ENCODE measurements around the gene BSPH1.
"Not testable (repeated sequence)": the region's sequence is repeated elsewhere in the genome, so short reads cannot be mapped to it uniquely, and the experiment has no call there.

The BSPH1 gene, protein sequence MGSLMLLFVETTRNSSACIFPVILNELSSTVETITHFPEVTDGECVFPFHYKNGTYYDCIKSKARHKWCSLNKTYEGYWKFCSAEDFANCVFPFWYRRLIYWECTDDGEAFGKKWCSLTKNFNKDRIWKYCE

DNA sequence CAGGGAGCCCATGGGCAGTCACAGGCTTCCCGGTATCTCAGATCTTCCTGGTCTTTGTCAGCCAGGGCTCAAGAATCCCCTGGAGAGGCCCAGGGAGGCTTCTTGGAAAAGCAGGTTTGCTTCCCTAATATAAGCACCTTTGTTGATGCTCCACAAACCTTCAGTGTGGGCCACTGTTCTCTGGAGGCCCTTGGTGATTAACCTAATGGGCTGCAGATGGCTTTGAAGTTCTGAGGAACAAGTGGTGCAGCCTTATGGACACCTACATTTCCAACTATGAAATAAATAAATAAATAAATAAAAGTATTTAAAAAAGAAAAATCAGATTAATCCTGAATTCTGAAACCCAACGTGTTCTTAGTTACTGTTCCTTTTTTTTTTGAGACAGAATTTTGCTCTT, at the start of gene BSPH1:
Gene BSPH1, minus strand, starts transcription at position 101 of the 400 bp plus-strand sequence. Its CDS starts 89 bp downstream, at position 12.
- DNase-seq (ENCODE audit: low read depth), result no peak

DNA sequence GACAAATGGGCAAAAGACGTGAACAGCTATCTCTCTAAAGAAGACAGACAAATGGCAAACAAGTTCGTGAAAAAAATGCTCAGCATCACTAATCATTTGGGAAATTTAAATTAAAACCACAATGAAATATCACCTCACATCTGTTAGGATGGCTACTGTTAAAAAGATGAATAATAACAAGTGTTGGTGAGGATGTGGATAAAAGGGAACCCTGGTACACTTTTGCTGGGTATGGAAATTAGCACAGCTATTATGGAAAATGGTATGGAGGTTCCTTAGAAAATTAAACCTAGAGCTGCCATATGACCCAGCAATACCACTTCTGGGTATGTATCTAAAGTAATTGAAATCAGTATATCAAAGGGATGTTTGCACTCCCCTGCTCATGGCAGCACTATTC, 44.8 kb upstream of the BSPH1 start:
- DNase-seq (ENCODE audit: low read depth), result no peak

DNA sequence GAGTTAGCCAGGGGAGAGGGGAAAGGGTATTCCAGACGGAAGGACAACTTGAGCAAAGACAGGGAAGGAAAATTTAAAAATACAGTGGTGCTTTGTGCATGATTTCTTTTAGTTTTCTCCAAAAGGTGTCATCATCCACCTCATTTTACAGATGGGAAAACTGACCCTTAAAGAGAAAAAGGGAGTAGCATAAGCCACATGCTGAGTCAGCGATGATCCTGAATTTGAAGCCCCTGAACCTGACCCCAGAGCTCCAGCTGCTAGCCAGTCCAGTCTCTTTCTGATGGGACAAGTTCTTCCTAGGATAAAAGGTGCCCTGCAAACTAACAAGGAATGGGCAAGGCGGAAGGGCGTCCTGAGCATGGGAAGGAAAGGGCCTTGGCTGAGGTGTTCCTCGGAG, 41.6 kb upstream of the BSPH1 start:
- DNase-seq (ENCODE audit: low read depth), result no peak

DNA sequence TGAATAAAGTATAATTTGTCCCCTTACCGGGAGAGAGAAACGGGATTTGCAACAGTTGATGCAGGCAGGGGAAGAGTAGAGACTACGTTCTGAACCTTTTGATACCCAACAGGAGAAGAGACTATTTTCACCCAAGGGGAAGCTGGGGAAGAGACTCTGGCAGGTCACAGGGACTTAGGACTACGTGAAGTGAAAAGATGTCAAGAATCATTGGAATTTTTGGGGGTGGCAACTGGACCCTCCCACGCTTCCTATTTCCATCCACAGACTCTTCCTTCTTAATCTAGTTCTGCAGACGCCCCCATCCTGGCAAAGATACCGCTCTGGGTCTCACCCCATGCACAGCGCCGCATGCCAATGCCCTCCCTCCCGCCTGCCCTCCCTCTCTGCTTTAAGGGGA, 38.1 kb upstream of the BSPH1 start:
- DNase-seq (ENCODE audit: low read depth), result no peak

DNA sequence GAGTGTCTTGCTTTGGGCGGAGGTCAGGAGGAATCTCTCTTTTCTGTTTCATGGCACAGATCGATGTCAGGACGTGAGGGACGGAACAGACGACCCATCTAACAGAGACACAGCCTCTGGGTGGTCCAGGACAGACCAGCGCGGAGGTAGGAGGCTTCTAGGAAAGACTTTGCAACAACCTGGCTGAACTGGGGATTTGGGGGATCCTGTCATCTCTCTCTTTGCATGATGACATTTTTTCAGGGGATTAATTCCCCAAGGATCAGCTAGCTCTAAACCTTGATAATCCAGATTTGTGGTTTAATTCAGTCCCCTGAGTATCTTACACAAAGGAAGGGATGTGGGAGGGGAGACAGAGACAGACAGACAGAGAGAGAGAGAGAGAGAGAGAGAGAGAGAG, 37.5 kb upstream of the BSPH1 start:
- DNase-seq (ENCODE audit: low read depth), result no peak

DNA sequence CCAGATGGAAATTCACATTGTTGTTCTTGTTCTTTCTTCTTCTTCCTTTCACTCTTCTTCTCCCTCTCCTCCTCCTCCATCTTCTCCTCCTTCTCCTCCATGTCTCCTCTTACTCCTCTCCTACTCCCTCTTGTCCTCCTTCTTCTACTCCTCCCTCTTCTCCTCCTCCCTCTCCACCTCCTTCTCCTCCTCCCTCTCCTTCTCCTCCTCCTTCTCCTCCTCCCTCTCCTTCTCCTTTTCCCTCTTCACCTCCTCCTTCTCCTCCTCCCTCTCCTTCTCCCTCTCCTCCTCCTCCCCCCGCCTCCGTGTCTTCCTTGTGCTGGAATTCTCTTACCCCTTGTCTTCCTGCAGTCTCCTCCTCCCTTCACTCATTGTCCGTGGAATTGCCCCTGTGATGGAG, 33.5 kb upstream of the BSPH1 start:
- no peak for DNase-seq (ENCODE audit: low read depth)

DNA sequence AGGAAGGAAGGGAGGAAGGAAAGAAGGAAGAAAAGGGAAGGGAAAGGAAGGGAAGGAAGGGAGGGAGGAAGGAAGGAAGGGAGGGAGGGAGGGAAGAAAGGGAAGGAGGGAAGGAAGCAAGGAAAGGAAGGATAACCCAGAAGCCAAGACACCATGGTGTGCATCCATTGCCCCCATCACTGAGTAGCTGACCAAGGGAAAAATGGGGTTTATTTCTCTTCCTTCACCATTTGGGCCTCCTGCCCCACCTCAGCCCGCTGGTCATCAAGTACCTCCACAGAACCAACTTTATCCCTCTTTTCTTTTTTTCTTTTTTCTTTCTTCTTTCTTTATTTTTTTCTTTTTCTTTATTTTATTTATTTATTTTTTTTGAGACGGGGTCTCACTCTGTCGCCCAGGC, 31.5 kb upstream of the BSPH1 start:
- no peak for DNase-seq (ENCODE audit: low read depth)

DNA sequence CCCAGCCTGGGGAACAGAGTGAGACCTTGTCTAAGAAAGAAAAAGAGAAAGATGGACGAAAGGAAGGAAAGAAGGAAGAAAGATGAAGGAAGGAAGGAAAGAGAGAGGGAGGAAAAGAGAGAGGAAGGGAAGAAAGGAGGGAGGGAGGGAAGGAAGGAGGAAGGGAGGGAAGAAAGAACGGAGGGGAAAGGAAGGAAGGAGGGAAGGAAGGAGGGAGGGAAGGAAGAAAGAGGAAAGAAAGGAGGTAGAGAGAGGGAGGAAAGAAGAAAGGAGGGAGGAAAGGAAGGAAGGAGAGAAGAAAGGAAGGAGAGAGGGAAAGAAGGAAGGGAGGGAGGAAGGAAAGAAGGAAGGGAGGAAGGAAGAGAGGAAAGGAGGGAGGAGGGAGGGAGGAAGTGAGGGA, 31.0 kb upstream of the BSPH1 start:
- DNase-seq (ENCODE audit: low read depth), result no peak

DNA sequence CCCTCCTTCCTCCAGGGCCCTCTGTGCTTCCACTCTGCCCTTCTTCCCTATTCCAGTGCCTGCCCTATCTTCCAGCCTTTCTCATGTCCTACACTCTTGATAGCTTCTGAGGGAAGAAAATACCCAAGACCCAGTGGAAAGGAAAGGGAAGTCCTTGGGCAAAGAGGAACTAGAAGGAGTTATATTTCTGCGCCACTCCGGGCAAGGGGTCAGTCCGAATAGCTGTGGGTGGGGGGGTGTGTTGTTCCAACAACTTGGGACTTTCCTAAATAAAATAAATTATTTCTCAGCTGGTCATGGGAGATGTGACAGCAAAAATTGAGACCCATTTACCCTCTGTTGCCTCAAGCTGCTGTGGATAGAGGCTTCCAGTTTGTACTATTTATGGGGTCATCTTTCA, 28.7 kb upstream of the BSPH1 start:
- no peak for DNase-seq (ENCODE audit: low read depth)

DNA sequence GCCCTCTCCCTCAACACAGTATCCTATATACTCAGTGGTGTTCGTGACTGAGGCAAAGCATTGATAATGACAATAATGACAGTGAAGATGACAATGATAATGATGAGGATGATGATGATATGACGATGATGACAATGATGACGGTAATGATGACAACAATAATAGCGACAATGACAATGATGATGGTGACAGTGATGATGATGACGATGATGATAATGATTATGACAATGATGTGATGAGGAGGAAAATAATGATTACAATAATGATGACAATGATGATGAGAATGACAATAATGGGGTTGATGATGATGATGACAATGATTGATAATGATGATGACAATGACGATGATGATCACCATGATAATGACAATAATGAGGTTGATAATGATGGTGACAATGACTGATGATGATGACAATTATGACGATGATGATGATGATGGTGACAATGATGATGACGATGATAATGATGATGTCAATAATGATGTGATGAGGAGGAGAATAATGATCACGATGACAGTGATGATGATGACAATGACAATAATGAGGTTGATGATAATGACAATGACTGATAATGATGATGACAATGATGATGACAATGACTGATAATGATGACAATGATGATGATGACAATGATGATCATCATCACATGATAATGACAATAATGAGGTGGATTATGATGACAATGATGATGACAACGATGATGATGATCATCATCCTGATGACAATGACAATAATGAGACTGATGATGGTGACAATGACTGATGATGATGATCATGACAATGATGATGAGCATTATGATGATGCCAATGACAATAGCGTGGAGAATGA, 19.2 kb upstream of the BSPH1 start:
- DNase-seq (ENCODE audit: low read depth), result no peak

DNA sequence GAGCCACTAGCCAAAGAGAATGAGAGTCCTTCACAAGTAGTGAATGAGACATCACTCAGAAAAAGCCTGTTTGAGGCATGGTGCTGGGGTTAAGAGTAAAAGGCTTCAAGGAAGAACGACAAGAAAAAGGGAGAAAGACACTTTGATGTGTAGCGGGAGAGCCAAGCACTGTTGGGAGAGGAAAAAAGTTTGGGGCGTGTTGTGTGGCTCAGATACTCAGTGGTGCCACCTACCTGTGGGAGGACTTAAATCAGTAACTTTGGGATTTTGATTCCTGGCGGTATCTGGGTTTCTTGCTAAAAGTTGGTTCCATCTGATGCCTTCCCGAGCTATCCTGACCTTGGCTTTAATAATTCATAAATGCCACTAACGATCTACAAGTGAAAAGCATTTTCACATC, 14.8 kb upstream of the BSPH1 start:
- DNase-seq (ENCODE audit: low read depth), result no peak

DNA sequence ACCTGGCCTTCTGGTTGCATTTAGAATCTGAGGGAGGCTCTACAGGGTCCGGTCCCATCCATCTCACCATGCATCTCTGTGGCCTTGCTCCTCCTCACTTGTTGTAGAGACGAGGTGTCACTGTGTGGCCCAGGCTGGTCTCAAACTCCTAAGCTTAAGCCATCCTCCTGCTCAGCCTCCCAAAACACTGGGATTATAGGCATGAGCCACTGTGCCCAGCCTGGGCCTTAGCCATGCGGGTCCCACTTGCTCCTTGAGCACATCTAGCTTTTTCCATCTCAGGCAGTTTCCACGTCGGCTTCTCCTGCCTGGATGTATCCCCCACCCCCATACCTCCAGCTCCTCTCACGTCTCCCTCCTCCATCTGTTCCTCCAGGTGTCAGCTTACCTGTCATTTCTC, 12.3 kb upstream of the BSPH1 start:
- DNase-seq (ENCODE audit: low read depth), result no peak

DNA sequence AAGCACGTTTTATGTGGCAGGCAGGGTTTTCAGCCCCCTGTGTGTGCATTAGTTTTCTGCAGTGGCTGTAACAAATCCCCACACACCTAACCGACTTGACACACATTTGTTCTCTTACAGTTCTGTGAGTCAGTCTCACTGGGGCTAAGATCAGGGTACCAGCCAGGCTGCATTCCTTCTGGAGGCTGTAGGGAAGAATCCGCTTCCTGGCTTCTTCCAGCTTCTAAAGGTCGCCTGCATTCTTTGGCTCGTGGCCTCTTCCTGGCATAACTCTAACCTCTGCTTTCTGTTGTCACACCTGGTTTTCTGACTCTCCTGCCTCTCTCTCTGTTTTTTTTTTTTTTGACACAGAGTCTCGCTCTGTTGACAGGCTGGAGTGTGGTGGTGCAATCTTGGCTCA, 8.9 kb upstream of the BSPH1 start:
- no peak for DNase-seq (ENCODE audit: low read depth)

DNA sequence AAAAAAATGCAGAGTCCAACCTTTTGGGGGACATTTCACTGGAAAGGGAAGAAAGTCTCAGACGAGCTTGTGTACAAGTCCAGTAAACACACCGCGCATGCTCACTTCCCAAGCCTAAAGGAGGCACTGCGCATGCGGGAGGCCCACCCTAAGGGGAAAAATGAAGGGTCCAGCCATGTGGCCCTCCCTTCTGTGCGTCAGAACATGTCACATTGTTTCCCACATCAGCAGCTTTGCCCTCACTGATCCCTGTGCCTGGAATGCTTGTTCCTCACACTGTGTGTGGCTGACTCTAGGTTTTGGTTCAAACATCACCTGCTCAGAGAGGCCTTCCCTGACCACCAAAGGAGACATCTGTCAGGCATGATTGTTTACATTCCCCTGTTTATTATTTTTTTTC, 6.8 kb upstream of the BSPH1 start:
- DNase-seq (ENCODE audit: low read depth), result no peak

DNA sequence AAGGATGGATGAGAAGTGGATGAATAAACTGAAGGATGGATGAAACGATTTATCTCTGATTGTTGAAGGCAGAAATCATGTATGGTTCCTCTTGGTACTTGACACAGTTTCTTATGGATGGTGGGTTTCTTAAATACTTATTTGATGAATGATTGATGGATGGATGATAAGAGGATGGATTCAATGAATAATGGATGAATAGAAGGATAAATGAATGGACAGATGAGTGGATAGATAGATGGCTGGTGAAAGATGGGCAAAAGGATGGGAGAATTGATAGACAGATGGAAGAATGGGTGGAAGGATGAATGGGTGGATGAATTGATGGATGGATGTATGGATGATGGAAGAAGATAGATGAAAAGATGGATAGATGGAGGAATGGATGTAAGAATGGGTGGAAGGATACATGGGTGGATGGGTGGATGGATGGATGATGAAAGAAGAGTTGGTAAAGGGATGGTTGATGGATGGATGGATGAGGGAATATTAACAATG, 4.3 kb upstream of the BSPH1 start:
- no peak for DNase-seq (ENCODE audit: low read depth)

DNA sequence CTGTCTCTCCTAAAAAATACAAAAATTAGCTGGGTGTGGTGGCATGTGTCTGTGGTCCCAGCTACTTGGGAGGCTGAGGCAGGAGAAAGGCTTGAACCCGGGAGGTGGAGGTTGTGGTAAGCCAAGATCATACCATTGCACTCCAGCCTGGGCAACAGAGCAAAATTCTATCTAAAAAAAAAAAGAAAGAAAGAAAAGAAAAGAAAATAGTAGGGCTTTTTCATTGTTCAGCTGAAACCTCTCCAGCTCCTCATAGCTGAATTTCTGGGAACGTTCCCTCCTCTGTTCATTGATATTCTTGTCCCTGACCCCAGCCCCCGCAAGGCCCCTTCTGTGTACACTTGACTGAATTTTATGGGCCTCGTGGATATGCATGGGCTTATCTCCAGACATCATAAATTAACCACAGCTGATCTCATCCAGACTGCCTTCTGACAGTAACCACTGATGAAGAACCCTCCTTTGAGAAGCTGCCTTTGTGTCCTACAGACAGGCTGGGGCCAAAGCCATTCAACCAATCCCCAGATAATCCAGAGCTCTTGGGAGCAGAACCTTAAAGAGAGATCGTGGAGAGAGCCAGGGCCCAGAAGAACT, 2.3 kb upstream of the BSPH1 start, which contains the start of gene ELSPBP1:
Gene ELSPBP1, plus strand, starts transcription at position 424 of the 594 bp plus-strand sequence. CDS start 14,036 bp downstream, outside the sequence.
- DNase-seq (ENCODE audit: low read depth), result no peak

DNA sequence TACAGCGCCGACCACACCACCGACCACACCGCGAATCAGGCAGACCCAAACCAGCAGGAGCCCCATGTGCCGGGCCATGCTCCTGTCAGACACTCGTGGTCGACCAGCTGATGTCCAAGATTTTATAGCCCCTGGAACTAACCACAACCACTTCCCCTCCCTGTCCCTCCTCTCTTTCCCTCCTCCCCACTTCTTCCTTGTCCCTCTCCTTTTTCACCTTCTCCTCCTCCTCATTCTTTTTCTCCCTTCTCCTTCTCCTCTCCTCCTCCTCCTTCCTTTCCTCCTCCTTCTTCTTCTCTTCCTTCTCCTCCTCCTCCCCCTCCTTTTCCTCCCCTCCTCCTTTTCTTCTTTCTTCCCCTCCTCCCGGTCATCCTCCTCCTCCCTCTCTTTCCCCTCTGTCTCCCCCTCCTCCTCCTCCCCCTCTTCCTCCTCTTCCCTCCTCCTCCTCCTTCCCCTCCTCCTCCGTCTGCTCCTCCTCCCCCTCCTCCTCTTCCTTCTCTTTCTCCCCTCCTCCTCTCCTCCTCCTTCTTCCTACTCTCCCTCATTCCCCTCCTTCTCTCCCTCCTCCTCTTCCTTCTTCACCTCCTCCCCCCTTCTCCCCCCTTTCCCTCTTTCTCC, 670 bp downstream of the BSPH1 start:
- DNase-seq (ENCODE audit: low read depth), result no peak

DNA sequence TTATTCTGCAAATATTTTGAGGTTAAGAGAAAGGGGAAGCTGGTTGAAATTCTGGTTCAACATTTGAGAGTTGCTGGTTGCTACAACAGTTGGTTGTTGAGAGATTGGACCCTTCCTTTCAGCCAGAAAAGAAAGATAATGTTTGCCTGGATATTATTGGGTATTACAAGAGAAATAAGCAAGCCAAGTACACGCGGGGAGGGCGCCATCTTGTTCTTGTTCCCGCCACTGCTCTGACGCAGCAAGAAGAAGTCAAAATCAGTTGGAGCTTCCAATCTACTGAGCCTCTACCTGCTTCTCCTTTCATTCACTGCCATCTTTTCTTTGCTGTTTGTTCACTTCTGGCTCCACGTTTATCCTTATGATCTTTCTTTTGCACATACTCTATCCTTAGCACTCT, 18.4 kb downstream of the BSPH1 start:
- no peak for DNase-seq (ENCODE audit: low read depth)

DNA sequence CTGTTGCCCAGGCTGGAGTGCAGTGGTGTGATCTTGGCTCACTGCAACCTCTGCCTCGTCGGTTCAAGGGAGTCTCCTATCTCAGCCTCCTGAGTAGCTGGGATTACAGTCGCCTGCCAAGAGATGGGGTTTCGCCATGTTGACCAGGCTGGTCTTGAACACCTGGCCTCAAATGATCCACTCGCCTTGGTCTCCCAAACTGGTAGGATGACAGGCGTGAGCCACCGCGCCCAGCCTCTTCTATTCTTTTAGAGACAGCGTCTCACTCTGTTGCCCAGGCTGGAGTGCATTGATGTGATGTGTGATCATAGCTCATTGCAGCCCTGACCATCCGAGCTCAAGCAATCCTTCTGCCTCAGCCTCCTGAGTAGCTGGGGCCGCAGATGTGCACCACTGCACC, 36.0 kb downstream of the BSPH1 start:
- not testable (repeated sequence) for DNase-seq (ENCODE audit: low read depth)

DNA sequence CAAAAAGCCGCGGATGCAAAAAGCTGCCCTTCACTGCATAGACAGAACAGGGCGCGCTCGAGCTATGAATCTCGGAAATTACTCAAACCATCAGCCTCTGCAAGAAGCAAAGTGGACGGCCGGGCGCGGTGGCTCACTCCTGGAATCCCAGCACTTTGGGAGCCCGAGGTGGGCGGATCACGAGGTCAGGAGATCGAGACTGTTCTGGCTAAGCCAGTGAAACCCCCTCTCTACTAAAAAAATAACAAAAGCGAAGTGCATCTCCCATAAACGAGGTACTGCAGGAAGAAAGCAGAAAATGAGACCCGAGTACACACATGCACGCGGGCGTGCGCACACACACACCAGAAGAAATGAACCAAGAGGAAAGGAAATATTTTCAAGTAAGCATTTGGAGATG, 39.8 kb downstream of the BSPH1 start:
- not testable (repeated sequence) for DNase-seq (ENCODE audit: low read depth)

DNA sequence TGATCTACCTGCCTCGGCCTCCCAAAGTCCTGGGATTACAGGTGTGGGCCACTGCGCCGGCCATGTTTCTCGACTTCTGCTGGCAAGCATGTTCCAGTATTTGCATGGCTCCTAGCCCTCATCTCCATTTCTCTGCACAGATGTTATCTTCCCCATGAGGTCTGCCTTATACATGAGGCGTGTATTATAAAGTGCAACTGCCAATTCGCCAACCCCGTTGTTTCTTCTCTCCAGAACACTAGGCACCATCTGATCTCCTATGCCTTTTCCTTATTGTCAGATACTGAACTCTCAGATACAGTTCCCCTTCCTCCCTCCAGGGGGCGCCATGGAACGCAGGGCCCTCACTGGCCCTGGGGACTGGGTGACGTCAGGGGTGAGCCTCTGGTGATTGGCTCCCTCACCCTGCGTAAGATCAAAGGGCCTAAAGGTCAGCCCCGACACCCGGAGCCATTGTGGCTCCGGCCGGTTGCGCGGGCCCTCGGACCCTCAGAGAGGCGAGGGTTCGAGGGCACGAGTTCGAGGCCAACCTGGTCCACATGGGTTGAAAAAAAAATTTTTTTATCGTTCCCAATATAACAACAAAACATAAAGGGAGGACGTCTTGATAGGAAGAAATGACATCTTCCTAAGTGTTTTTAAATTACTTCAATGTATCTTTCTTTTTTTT, 42.0 kb downstream of the BSPH1 start:
- DNase-seq (ENCODE audit: low read depth), result not testable (repeated sequence)

DNA sequence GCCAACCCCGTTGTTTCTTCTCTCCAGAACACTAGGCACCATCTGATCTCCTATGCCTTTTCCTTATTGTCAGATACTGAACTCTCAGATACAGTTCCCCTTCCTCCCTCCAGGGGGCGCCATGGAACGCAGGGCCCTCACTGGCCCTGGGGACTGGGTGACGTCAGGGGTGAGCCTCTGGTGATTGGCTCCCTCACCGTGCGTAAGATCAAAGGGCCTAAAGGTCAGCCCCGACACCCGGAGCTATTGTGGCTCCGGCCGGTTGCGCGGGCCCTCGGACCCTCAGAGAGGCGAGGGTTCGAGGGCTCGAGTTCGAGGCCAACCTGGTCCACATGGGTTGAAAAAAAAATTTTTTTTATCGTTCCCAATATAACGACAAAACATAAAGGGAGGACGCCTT, 63.4 kb downstream of the BSPH1 start:
- DNase-seq (ENCODE audit: low read depth), result not testable (repeated sequence)

Measured in stimulated activated CD8-positive, alpha-beta memory T cell treated with anti-CD3 and anti-CD28 coated beads, Interleukin-15, amount 100 ng/mL, for 24 hours (primary cell).